Measurements from ENCODE around the gene CAMK4. TPM values are rescaled to one million over a fixed set of nuclear protein-coding genes. Genes with fewer than 3 reads are reported as not detected.

Gene CAMK4
- total and polyA plus RNA-seq, 2 experiments from 2014 or later = 4.2 to 7.3 TPM

- TF ChIP-seq ETS1 (IDR thresholded peaks at IDR 0.05) = no peak
Observed at GRCh38 chr5:111299831-111300432, 75.7 kb downstream of the CAMK4 start (continued).

GRCh38 chr5:111301264-111301663, 77.1 kb downstream of the CAMK4 start:
- no peaks in the 10 kb centered on the region for H3K9me2 ChIP-seq (ENCODE audit: insufficient read depth)
- no peaks in the 10 kb centered on the region for H4K20me1 ChIP-seq (replicated peaks; ENCODE audit: insufficient read depth)
- peaks cover 7% of the 10 kb centered on the region for H3K27me3 Mint-ChIP-seq (ENCODE audit: insufficient read depth, low read depth, poor library complexity)
- H3K79me2 ChIP-seq (replicated peaks; ENCODE audit: insufficient read depth) = no peaks in the 10 kb centered on the region; the same call in 1 of the 2 replicates
- H3K27me3 ChIP-seq (ENCODE audit: insufficient read depth) = no peaks in the 10 kb centered on the region
- H3K4me1 Mint-ChIP-seq = no peaks in the 10 kb centered on the region
- H3K4me1 ChIP-seq (ENCODE audit: insufficient read depth) = no peaks in the 10 kb centered on the region
- H3K36me3 Mint-ChIP-seq (ENCODE audit: low read depth) = peaks cover 16% of the 10 kb centered on the region; the same call in 2 of the 3 replicates
- no peak overlapping the region for H3K27ac ChIP-seq (ENCODE audit: low read depth)
- no peak overlapping the region for H3K4me3 ChIP-seq
- H2AFZ ChIP-seq = no peak overlapping the region
- no peak overlapping the region for H3K27ac Mint-ChIP-seq
- H3K4me3 Mint-ChIP-seq = no peak overlapping the region
- H3F3A ChIP-seq (replicated peaks; ENCODE audit: low read depth) = no peaks in the 10 kb centered on the region
- ATAC-seq (no peak), DNase-seq (ENCODE audit: low spot score) (no peak)
- H3K9me3 Mint-ChIP-seq = peaks cover 21% of the 10 kb centered on the region; the same call in 2 of the 3 replicates
- H3K4me2 ChIP-seq = peak overlapping the region; percentile 32; the same call in 1 of the 2 replicates
- H3K36me3 ChIP-seq (ENCODE audit: insufficient read depth) = no peaks in the 10 kb centered on the region; the same call in 1 of the 2 replicates
- TF ChIP-seq REST (IDR thresholded peaks at IDR 0.05; ENCODE audit: unreplicated experiment) = no peak
- no peak for TF ChIP-seq ZNF114 (CRISPR knock-in tag; IDR thresholded peaks at IDR 0.05)
- TF ChIP-seq CTCF (conservative IDR thresholded peaks at IDR 0.05; ENCODE audit: low read depth in 2 of 2) = no peak
- no peak for TF ChIP-seq ETS1 (IDR thresholded peaks at IDR 0.05)
- TF ChIP-seq STAT1 (IDR thresholded peaks at IDR 0.05; ENCODE audit: unreplicated experiment) = no peak
- TF ChIP-seq ZNF462 (CRISPR knock-in tag; IDR thresholded peaks at IDR 0.05) = no peak
- no peak for TF ChIP-seq POLR2AphosphoS5 (IDR thresholded peaks at IDR 0.05; ENCODE audit: low read depth)
- no peak for TF ChIP-seq EZH2 (IDR thresholded peaks at IDR 0.05; ENCODE audit: low read depth, unreplicated experiment)
- TF ChIP-seq CREB1 (CRISPR knock-in tag; IDR thresholded peaks at IDR 0.05; ENCODE audit: low read depth) = no peak
- TF ChIP-seq JUNB (IDR thresholded peaks at IDR 0.05; ENCODE audit: unreplicated experiment) = no peak
- no peak for TF ChIP-seq ZNF331 (CRISPR knock-in tag; IDR thresholded peaks at IDR 0.05; ENCODE audit: low read depth)
